ENCODE results near the gene PHRF1.

Gene PHRF1

GRCh38 chr11:620201-620600, 43.9 kb downstream of the PHRF1 start:
- no peak overlapping the region for H3K4me3 Mint-ChIP-seq
- DNase-seq, result no peak
- no peaks in the 10 kb centered on the region for H3K36me3 Mint-ChIP-seq
- H3K27me3 Mint-ChIP-seq, result peaks cover 20% of the 10 kb centered on the region
- CTCF ChIA-PET, result no interaction called here
- no peak overlapping the region for H3K27ac Mint-ChIP-seq
- no peaks in the 10 kb centered on the region for H3K9me3 Mint-ChIP-seq
- H3K4me1 Mint-ChIP-seq, result peaks cover 9% of the 10 kb centered on the region

- H3K27ac Mint-ChIP-seq, result no peak overlapping the region
- peaks cover 5% of the 10 kb centered on the region for H3K4me1 Mint-ChIP-seq
- H3K27me3 Mint-ChIP-seq, result peaks cover 26% of the 10 kb centered on the region
- no peaks in the 10 kb centered on the region for H3K9me3 Mint-ChIP-seq
- no peak for DNase-seq
- H3K4me3 Mint-ChIP-seq, result no peak overlapping the region
- H3K36me3 Mint-ChIP-seq, result no peaks in the 10 kb centered on the region
- CTCF ChIA-PET, result no interaction called here
These were observed 44.9 kb downstream of the PHRF1 start for GRCh38 chr11:620935-621814.

- peaks cover 30% of the 10 kb centered on the region for H3K27me3 Mint-ChIP-seq
- H3K9me3 Mint-ChIP-seq, result no peaks in the 10 kb centered on the region
- CTCF ChIA-PET, result no interaction called here
- H3K27ac Mint-ChIP-seq, result no peak overlapping the region
- H3K4me1 Mint-ChIP-seq, result no peaks in the 10 kb centered on the region
- H3K4me3 Mint-ChIP-seq, result no peak overlapping the region
- no peak for DNase-seq
- H3K36me3 Mint-ChIP-seq, result no peaks in the 10 kb centered on the region
These were observed 45.6 kb downstream of the PHRF1 start for GRCh38 chr11:621838-622237.

- CTCF ChIA-PET, result no interaction called here
- Mint-ChIP-seq H3K9me3 (no peaks in the 10 kb centered on the region), H3K4me1 (peaks cover 7% of the 10 kb centered on the region), H3K27me3 (peaks cover 41% of the 10 kb centered on the region), H3K4me3 (no peak overlapping the region), H3K27ac (peak overlapping the region; percentile 78), H3K36me3 (peaks cover 2% of the 10 kb centered on the region)
- no peak for DNase-seq
These were observed 47.1 kb downstream of the PHRF1 start for GRCh38 chr11:623349-623869.

- CTCF ChIA-PET, result no interaction called here
- no peak for DNase-seq
- Mint-ChIP-seq H3K36me3 (peaks cover 4% of the 10 kb centered on the region), H3K27ac (peak overlapping the region; percentile 14), H3K4me3 (no peak overlapping the region), H3K4me1 (peaks cover 14% of the 10 kb centered on the region), H3K27me3 (peaks cover 49% of the 10 kb centered on the region), H3K9me3 (no peaks in the 10 kb centered on the region)
These were observed 47.9 kb downstream of the PHRF1 start for GRCh38 chr11:623999-624704.

GRCh38 chr11:624705-625635, 48.7 kb downstream of the PHRF1 start, which contains the start of gene CDHR5:
Gene CDHR5 (minus strand): TSS chr11:624955. CDS start chr11:624902, 53 bp downstream.
- CTCF ChIA-PET, result no interaction called here
- no peak within 1 kb of the TSS for H3K4me3 Mint-ChIP-seq
- H3K4me1 Mint-ChIP-seq, result peaks cover 20% of the 10 kb centered on the region
- peak within 1 kb of the TSS; percentile 14 for H3K27ac Mint-ChIP-seq
- DNase-seq, result no peak
- peaks cover 50% of the 10 kb centered on the region for H3K27me3 Mint-ChIP-seq
- H3K9me3 Mint-ChIP-seq, result no peaks in the 10 kb centered on the region
- H3K36me3 Mint-ChIP-seq, result peaks cover 4% of the 10 kb centered on the region

- no peak for DNase-seq
- CTCF ChIA-PET, result no interaction called here
- H3K9me3 Mint-ChIP-seq, result no peaks in the 10 kb centered on the region
- H3K27ac Mint-ChIP-seq, result no peak overlapping the region
- H3K27me3 Mint-ChIP-seq, result peaks cover 50% of the 10 kb centered on the region
- H3K4me3 Mint-ChIP-seq, result no peak overlapping the region
- H3K36me3 Mint-ChIP-seq, result peaks cover 4% of the 10 kb centered on the region
- H3K4me1 Mint-ChIP-seq, result peaks cover 20% of the 10 kb centered on the region
These were observed 49.5 kb downstream of the PHRF1 start for GRCh38 chr11:625636-626268.

- Mint-ChIP-seq H3K4me3 (no peak within 1 kb of the TSS), H3K36me3 (peaks cover 4% of the 10 kb centered on the region), H3K4me1 (peaks cover 20% of the 10 kb centered on the region), H3K27ac (no peak within 1 kb of the TSS), H3K27me3 (peaks cover 50% of the 10 kb centered on the region), H3K9me3 (no peaks in the 10 kb centered on the region)
- no peak for DNase-seq
- CTCF ChIA-PET, result no interaction called here
These were observed 50.4 kb downstream of the PHRF1 start, which contains the start of gene SCT for GRCh38 chr11:626475-627307. Gene SCT (minus strand): TSS chr11:627181. CDS start chr11:627143, 38 bp downstream.

- no peak overlapping the region for H3K27ac Mint-ChIP-seq
- CTCF ChIA-PET, result no interaction called here
- H3K36me3 Mint-ChIP-seq, result peaks cover 4% of the 10 kb centered on the region
- peaks cover 50% of the 10 kb centered on the region for H3K27me3 Mint-ChIP-seq
- H3K4me3 Mint-ChIP-seq, result no peak overlapping the region
- DNase-seq, result no peak
- H3K4me1 Mint-ChIP-seq, result peaks cover 20% of the 10 kb centered on the region
- H3K9me3 Mint-ChIP-seq, result no peaks in the 10 kb centered on the region
These were observed 51.0 kb downstream of the PHRF1 start for GRCh38 chr11:627308-627576.

GRCh38 chr11:628056-628455, 51.8 kb downstream of the PHRF1 start:
- Mint-ChIP-seq H3K4me3 (no peak overlapping the region), H3K27me3 (peaks cover 50% of the 10 kb centered on the region), H3K27ac (no peak overlapping the region), H3K36me3 (peaks cover 4% of the 10 kb centered on the region), H3K4me1 (peaks cover 20% of the 10 kb centered on the region), H3K9me3 (no peaks in the 10 kb centered on the region)
- no peak for DNase-seq
- CTCF ChIA-PET, result no interaction called here

- H3K36me3 Mint-ChIP-seq, result peaks cover 4% of the 10 kb centered on the region
- H3K9me3 Mint-ChIP-seq, result no peaks in the 10 kb centered on the region
- CTCF ChIA-PET, result no interaction called here
- peak overlapping the region; percentile 19 for H3K27ac Mint-ChIP-seq
- DNase-seq, result no peak
- H3K4me1 Mint-ChIP-seq, result peaks cover 20% of the 10 kb centered on the region
- peaks cover 45% of the 10 kb centered on the region for H3K27me3 Mint-ChIP-seq
- peak overlapping the region; percentile 22 for H3K4me3 Mint-ChIP-seq
These were observed 52.9 kb downstream of the PHRF1 start for GRCh38 chr11:629237-629583.

- CTCF ChIA-PET, result no interaction called here
- peaks cover 41% of the 10 kb centered on the region for H3K27me3 Mint-ChIP-seq
- peaks cover 20% of the 10 kb centered on the region for H3K4me1 Mint-ChIP-seq
- no peak for DNase-seq
- no peaks in the 10 kb centered on the region for H3K9me3 Mint-ChIP-seq
- no peak overlapping the region for H3K4me3 Mint-ChIP-seq
- peaks cover 4% of the 10 kb centered on the region for H3K36me3 Mint-ChIP-seq
- H3K27ac Mint-ChIP-seq, result no peak overlapping the region
These were observed 54.6 kb downstream of the PHRF1 start for GRCh38 chr11:630871-631270.

- peaks cover 62% of the 10 kb centered on the region for H3K27me3 Mint-ChIP-seq
- no peak overlapping the region for H3K4me3 Mint-ChIP-seq
- H3K36me3 Mint-ChIP-seq, result peaks cover 6% of the 10 kb centered on the region
- H3K27ac Mint-ChIP-seq, result no peak overlapping the region
- H3K4me1 Mint-ChIP-seq, result peaks cover 14% of the 10 kb centered on the region
- H3K9me3 Mint-ChIP-seq, result no peaks in the 10 kb centered on the region
- CTCF ChIA-PET, result no interaction called here
- no peak for DNase-seq
These were observed 59.8 kb downstream of the PHRF1 start for GRCh38 chr11:635945-636510.

Data from activated naive CD4-positive, alpha-beta T cell treated with anti-CD3 and anti-CD28 coated beads, Interleukin-2, amount 10 ng/mL, durations not matched to agents 7 days and 5 days (primary cell).